ENCODE data around the gene DUS4L. TPM values are rescaled to one million over a fixed set of nuclear protein-coding genes. Genes with fewer than 3 reads are reported as not detected.

DUS4L gene
- total RNA-seq, 1 experiment from 2014 or later: 15.3 TPM

DNA sequence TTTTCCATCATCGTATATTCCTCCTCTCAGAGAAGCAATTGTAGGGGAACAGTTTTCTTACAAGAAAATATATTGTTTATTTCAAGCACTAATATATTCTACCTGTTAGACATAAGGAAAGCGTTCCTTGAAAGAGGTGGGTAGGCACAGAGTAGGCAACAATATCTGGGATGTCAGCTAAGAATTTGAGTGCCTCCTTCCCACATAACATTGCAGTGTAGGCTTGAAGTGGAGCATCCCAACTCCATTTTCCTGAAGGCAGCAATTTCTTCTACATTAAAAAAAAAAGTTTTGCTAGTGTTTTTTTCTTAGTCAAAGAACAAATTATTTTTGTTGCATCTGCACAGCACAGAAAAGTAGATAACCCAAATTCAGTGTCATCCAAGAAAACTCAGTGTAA lies 37.0 kb downstream of the DUS4L start:
- no peak for TF ChIP-seq RELA (CRISPR knock-in tag; IDR thresholded peaks at IDR 0.05; ENCODE audit: borderline replicate concordance)
- TF ChIP-seq ZBTB21 (CRISPR knock-in tag; IDR thresholded peaks at IDR 0.05; ENCODE audit: borderline replicate concordance): no peak
- TF ChIP-seq ZNF671 (CRISPR knock-in tag; IDR thresholded peaks at IDR 0.05): no peak
- TF ChIP-seq, protein P1, sequence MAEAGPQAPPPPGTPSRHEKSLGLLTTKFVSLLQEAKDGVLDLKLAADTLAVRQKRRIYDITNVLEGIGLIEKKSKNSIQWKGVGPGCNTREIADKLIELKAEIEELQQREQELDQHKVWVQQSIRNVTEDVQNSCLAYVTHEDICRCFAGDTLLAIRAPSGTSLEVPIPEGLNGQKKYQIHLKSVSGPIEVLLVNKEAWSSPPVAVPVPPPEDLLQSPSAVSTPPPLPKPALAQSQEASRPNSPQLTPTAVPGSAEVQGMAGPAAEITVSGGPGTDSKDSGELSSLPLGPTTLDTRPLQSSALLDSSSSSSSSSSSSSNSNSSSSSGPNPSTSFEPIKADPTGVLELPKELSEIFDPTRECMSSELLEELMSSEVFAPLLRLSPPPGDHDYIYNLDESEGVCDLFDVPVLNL (CRISPR knock-in tag; IDR thresholded peaks at IDR 0.05; ENCODE audit: borderline replicate concordance, low read depth): no peak
- no peak for TF ChIP-seq TEAD4 (CRISPR knock-in tag; IDR thresholded peaks at IDR 0.05)
- no peak for TF ChIP-seq ZNF138 (CRISPR knock-in tag; conservative IDR thresholded peaks at IDR 0.05)

DNA sequence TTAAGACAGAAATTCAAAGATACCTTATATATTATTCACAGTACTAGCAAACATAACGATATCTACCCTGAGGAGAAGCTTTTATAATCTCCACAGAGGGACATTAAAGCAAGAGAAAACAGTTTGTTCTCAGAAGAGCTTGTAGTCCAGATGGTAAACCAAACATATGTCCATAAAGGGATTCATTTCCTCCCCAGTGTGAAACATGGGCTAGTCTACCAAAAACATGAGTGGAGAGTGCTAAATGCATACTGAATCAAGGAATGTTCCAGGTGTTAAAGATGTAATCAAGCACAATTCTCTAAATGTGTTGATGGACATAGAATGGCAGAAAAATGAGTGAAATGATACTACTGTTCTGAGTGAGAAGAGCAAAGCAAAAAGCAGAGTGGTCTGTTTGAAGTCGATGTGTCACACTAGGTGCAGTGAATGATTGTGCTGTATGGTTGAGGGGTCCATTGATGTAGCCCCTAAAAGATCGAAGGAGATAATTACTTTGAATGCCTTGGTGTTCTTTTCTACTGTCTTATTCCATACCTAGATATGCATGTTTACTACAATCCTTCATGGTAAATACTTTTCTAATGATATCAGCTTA lies 41.5 kb downstream of the DUS4L start:
- no peak for DNase-seq (ENCODE audit: low spot score)
- no peaks in the 10 kb centered on the region for H3K36me3 Mint-ChIP-seq
- no peak for ATAC-seq
- CTCF ChIA-PET: no interaction called here
- no peak overlapping the region for H3K4me3 Mint-ChIP-seq
- H3K4me1 Mint-ChIP-seq: no peaks in the 10 kb centered on the region
- POLR2A ChIA-PET: no interaction called here
- no peaks in the 10 kb centered on the region for H3K9me3 Mint-ChIP-seq
- no peaks in the 10 kb centered on the region for H3K27me3 Mint-ChIP-seq (ENCODE audit: low read depth)
- H3K27ac Mint-ChIP-seq: no peak overlapping the region
- TF ChIP-seq GABPB1 (CRISPR knock-in tag; IDR thresholded peaks at IDR 0.05) (no peak), JUN (CRISPR knock-in tag; IDR thresholded peaks at IDR 0.05) (no peak), NR2C2 (CRISPR knock-in tag; IDR thresholded peaks at IDR 0.05) (no peak), RORB (CRISPR knock-in tag; IDR thresholded peaks at IDR 0.05) (no peak), ELF4 (CRISPR knock-in tag; IDR thresholded peaks at IDR 0.05; ENCODE audit: low read depth) (no peak), ATF1 (CRISPR knock-in tag; IDR thresholded peaks at IDR 0.05) (no peak), ZNF121 (CRISPR knock-in tag; IDR thresholded peaks at IDR 0.05) (no peak), EMX1 (CRISPR knock-in tag; IDR thresholded peaks at IDR 0.05) (no peak), JAZF1 (CRISPR knock-in tag; IDR thresholded peaks at IDR 0.05) (no peak), PRRX2 (CRISPR knock-in tag; IDR thresholded peaks at IDR 0.05) (no peak)
- TF ChIP-seq, protein P2, sequence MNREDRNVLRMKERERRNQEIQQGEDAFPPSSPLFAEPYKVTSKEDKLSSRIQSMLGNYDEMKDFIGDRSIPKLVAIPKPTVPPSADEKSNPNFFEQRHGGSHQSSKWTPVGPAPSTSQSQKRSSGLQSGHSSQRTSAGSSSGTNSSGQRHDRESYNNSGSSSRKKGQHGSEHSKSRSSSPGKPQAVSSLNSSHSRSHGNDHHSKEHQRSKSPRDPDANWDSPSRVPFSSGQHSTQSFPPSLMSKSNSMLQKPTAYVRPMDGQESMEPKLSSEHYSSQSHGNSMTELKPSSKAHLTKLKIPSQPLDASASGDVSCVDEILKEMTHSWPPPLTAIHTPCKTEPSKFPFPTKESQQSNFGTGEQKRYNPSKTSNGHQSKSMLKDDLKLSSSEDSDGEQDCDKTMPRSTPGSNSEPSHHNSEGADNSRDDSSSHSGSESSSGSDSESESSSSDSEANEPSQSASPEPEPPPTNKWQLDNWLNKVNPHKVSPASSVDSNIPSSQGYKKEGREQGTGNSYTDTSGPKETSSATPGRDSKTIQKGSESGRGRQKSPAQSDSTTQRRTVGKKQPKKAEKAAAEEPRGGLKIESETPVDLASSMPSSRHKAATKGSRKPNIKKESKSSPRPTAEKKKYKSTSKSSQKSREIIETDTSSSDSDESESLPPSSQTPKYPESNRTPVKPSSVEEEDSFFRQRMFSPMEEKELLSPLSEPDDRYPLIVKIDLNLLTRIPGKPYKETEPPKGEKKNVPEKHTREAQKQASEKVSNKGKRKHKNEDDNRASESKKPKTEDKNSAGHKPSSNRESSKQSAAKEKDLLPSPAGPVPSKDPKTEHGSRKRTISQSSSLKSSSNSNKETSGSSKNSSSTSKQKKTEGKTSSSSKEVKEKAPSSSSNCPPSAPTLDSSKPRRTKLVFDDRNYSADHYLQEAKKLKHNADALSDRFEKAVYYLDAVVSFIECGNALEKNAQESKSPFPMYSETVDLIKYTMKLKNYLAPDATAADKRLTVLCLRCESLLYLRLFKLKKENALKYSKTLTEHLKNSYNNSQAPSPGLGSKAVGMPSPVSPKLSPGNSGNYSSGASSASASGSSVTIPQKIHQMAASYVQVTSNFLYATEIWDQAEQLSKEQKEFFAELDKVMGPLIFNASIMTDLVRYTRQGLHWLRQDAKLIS (CRISPR knock-in tag; IDR thresholded peaks at IDR 0.05; ENCODE audit: borderline replicate concordance): no peak
- TF ChIP-seq, protein P3, sequence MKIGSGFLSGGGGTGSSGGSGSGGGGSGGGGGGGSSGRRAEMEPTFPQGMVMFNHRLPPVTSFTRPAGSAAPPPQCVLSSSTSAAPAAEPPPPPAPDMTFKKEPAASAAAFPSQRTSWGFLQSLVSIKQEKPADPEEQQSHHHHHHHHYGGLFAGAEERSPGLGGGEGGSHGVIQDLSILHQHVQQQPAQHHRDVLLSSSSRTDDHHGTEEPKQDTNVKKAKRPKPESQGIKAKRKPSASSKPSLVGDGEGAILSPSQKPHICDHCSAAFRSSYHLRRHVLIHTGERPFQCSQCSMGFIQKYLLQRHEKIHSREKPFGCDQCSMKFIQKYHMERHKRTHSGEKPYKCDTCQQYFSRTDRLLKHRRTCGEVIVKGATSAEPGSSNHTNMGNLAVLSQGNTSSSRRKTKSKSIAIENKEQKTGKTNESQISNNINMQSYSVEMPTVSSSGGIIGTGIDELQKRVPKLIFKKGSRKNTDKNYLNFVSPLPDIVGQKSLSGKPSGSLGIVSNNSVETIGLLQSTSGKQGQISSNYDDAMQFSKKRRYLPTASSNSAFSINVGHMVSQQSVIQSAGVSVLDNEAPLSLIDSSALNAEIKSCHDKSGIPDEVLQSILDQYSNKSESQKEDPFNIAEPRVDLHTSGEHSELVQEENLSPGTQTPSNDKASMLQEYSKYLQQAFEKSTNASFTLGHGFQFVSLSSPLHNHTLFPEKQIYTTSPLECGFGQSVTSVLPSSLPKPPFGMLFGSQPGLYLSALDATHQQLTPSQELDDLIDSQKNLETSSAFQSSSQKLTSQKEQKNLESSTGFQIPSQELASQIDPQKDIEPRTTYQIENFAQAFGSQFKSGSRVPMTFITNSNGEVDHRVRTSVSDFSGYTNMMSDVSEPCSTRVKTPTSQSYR (CRISPR knock-in tag; IDR thresholded peaks at IDR 0.05): no peak
- TF ChIP-seq, protein P4, sequence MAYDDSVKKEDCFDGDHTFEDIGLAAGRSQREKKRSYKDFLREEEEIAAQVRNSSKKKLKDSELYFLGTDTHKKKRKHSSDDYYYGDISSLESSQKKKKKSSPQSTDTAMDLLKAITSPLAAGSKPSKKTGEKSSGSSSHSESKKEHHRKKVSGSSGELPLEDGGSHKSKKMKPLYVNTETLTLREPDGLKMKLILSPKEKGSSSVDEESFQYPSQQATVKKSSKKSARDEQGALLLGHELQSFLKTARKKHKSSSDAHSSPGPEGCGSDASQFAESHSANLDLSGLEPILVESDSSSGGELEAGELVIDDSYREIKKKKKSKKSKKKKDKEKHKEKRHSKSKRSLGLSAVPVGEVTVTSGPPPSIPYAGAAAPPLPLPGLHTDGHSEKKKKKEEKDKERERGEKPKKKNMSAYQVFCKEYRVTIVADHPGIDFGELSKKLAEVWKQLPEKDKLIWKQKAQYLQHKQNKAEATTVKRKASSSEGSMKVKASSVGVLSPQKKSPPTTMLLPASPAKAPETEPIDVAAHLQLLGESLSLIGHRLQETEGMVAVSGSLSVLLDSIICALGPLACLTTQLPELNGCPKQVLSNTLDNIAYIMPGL (CRISPR knock-in tag; IDR thresholded peaks at IDR 0.05): no peak
- TF ChIP-seq, protein P5, sequence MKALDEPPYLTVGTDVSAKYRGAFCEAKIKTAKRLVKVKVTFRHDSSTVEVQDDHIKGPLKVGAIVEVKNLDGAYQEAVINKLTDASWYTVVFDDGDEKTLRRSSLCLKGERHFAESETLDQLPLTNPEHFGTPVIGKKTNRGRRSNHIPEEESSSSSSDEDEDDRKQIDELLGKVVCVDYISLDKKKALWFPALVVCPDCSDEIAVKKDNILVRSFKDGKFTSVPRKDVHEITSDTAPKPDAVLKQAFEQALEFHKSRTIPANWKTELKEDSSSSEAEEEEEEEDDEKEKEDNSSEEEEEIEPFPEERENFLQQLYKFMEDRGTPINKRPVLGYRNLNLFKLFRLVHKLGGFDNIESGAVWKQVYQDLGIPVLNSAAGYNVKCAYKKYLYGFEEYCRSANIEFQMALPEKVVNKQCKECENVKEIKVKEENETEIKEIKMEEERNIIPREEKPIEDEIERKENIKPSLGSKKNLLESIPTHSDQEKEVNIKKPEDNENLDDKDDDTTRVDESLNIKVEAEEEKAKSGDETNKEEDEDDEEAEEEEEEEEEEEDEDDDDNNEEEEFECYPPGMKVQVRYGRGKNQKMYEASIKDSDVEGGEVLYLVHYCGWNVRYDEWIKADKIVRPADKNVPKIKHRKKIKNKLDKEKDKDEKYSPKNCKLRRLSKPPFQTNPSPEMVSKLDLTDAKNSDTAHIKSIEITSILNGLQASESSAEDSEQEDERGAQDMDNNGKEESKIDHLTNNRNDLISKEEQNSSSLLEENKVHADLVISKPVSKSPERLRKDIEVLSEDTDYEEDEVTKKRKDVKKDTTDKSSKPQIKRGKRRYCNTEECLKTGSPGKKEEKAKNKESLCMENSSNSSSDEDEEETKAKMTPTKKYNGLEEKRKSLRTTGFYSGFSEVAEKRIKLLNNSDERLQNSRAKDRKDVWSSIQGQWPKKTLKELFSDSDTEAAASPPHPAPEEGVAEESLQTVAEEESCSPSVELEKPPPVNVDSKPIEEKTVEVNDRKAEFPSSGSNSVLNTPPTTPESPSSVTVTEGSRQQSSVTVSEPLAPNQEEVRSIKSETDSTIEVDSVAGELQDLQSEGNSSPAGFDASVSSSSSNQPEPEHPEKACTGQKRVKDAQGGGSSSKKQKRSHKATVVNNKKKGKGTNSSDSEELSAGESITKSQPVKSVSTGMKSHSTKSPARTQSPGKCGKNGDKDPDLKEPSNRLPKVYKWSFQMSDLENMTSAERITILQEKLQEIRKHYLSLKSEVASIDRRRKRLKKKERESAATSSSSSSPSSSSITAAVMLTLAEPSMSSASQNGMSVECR (CRISPR knock-in tag; IDR thresholded peaks at IDR 0.05; ENCODE audit: borderline replicate concordance): no peak
- TF ChIP-seq, protein P6, sequence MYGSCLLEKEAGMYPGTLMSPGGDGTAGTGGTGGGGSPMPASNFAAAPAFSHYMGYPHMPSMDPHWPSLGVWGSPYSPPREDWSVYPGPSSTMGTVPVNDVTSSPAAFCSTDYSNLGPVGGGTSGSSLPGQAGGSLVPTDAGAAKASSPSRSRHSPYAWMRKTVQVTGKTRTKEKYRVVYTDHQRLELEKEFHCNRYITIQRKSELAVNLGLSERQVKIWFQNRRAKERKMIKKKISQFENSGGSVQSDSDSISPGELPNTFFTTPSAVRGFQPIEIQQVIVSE (CRISPR knock-in tag; IDR thresholded peaks at IDR 0.05; ENCODE audit: borderline replicate concordance): no peak

More for the DNA sequence above, 37.0 kb downstream of the DUS4L start:
- Mint-ChIP-seq H3K4me1 (peaks cover 6% of the 10 kb centered on the region), H3K36me3 (no peaks in the 10 kb centered on the region), H3K27ac (no peak overlapping the region), H3K4me3 (no peak overlapping the region), H3K9me3 (no peaks in the 10 kb centered on the region), H3K27me3 (ENCODE audit: low read depth) (no peaks in the 10 kb centered on the region)
- DNase-seq (ENCODE audit: low spot score): no peak
- CTCF ChIA-PET: no interaction called here
- no peak for ATAC-seq
- POLR2A ChIA-PET: no interaction called here
